B cell (primary cell): ENCODE results near the gene MAP6. TPM values are rescaled to one million over a fixed set of nuclear protein-coding genes. Genes with fewer than 3 reads are reported as not detected.

ENCODE experiments used
- ATAC-seq: fragments of 200-7000 bp; cut with Tn5 transposase; one replicate; pipeline ENCODE4 v1.10.0; 2021; ENCODE audit warnings: low read depth, mild to moderate bottlenecking, moderate number of reproducible peaks, moderate library complexity
- CTCF ChIA-PET: fragments of 350-600 bp; sonication (Branson Sonifier 250); formaldehyde crosslinking; loops from one replicate; lab custom pipeline; 2021; ENCODE audit warnings: antibody characterized with exemption, inconsistent platforms; lab: Charles Lee
- POLR2A ChIA-PET: fragments of 350-600 bp; sonication (Branson Sonifier 250); formaldehyde crosslinking; loops from one replicate; lab custom pipeline; 2021; ENCODE audit warnings: antibody characterized with exemption; lab: Charles Lee
- DNase-seq: peaks from one replicate; pipeline ENCODE4 v3.0.0; 2013
- H2AFZ ChIP-seq: 2 replicates; pipeline ENCODE4 v1.6.1; 2012; ENCODE audit warnings: mild to moderate bottlenecking, low read depth, low read length; ENCODE audit not compliant: insufficient read depth, poor library complexity, severe bottlenecking
- H3K27ac ChIP-seq, 2 donors: 1 replicate in 1 of 2; 2 replicates in 1 of 2; pipeline ENCODE4 v1.5.1; 2012 to 2013; ENCODE audit warnings: low read length in 2 of 2, mild to moderate bottlenecking in 2 of 2, moderate library complexity in 1 of 2
- H3K27me3 ChIP-seq, 4 experiments: fragments of 200-600 bp in 1 of 4; sonication (generic) in 1 of 4; replicated peaks in 1 of 4; 1 replicate in 2 of 4; 2 replicates in 2 of 4; pipeline versions ENCODE4 v1.6.1 to v1.7.0; 2013 to 2016; ENCODE audit warnings: low read length in 3 of 4, mild to moderate bottlenecking in 2 of 4, mixed read lengths in 1 of 4, moderate library complexity in 1 of 4; ENCODE audit not compliant: insufficient read depth in 4 of 4, control insufficient read depth in 3 of 4; ENCODE audit errors: control extremely low read depth in 1 of 4
- H3K36me3 ChIP-seq, 2 experiments: replicated peaks in 1 of 2; 1 replicate in 1 of 2; 2 replicates in 1 of 2; pipeline versions ENCODE4 v1.6.1 to v1.7.1; 2013; ENCODE audit warnings: low read length in 1 of 2; ENCODE audit not compliant: insufficient read depth in 2 of 2, control insufficient read depth in 1 of 2; ENCODE audit errors: control extremely low read depth in 1 of 2, extremely low read depth in 1 of 2
- H3K4me1 ChIP-seq, 2 donors: fragments of 200-600 bp in 1 of 2; sonication (generic) in 1 of 2; 1 replicate in 1 of 2; 2 replicates in 1 of 2; pipeline versions ENCODE4 v1.5.1 to v1.6.1; 2013 to 2017; ENCODE audit warnings: low read length in 2 of 2; ENCODE audit not compliant: control insufficient read depth in 2 of 2, insufficient read depth in 2 of 2
- H3K4me2 ChIP-seq: replicated peaks from 2 replicates; pipeline ENCODE3; 2012; ENCODE audit warnings: mild to moderate bottlenecking, low read depth, low read length; ENCODE audit not compliant: poor library complexity, severe bottlenecking
- H3K4me3 ChIP-seq, 5 experiments: fragments of 200-600 bp in 1 of 5; sonication (generic) in 1 of 5; 1 replicate in 3 of 5; 2 replicates in 2 of 5; pipeline versions ENCODE4 v1.5.1 to v1.7.0; 2011 to 2016; ENCODE audit warnings: low read length in 4 of 5, mild to moderate bottlenecking in 4 of 5, low read depth in 2 of 5, control low read depth in 1 of 5, moderate library complexity in 1 of 5; ENCODE audit not compliant: insufficient read depth in 1 of 5; ENCODE audit errors: control extremely low read depth in 1 of 5, extremely low read depth in 1 of 5
- H3K79me2 ChIP-seq: fragments of 200-600 bp; sonication (generic); one replicate; pipeline ENCODE4 v1.6.0; 2016; ENCODE audit warnings: low read length; ENCODE audit not compliant: control insufficient read depth, insufficient read depth
- H3K9ac ChIP-seq: fragments of 200-600 bp; sonication (generic); 2 replicates; pipeline ENCODE4 v1.6.1; 2017; ENCODE audit warnings: mild to moderate bottlenecking, low read length, moderate library complexity
- H3K9me3 ChIP-seq, 3 donors: one replicate each; pipeline versions ENCODE4 v1.6.1 to v1.7.1; 2013; ENCODE audit warnings: low read length in 2 of 3; ENCODE audit not compliant: control insufficient read depth in 2 of 3, insufficient read depth in 1 of 3; ENCODE audit errors: control extremely low read depth in 1 of 3
- H4K20me1 ChIP-seq: 2 replicates; pipeline ENCODE4 v1.6.0; 2012; ENCODE audit warnings: mild to moderate bottlenecking, low read length; ENCODE audit not compliant: insufficient read depth, control insufficient read depth, poor library complexity, severe bottlenecking
- H3K27ac Mint-ChIP-seq: one replicate; pipeline ENCODE4 v1.8.0; 2021; ENCODE audit warnings: mixed read lengths
- H3K27me3 Mint-ChIP-seq: one replicate; pipeline ENCODE4 v1.8.0; 2021; ENCODE audit warnings: mixed read lengths
- H3K4me1 Mint-ChIP-seq: one replicate; pipeline ENCODE4 v1.8.0; 2021; ENCODE audit warnings: mixed read lengths
- H3K4me3 Mint-ChIP-seq: one replicate; pipeline ENCODE4 v1.8.0; 2021; ENCODE audit warnings: mixed read lengths
- H3K9me3 Mint-ChIP-seq: one replicate; pipeline ENCODE4 v1.8.0; 2022; ENCODE audit warnings: mixed read lengths; ENCODE audit not compliant: insufficient read depth
- EZH2 ChIP-seq: IDR thresholded peaks from 2 replicates; pipeline ENCODE4 v1.6.1; 2012; ENCODE audit warnings: borderline replicate concordance, low read depth, mild to moderate bottlenecking, moderate library complexity, low read length; ENCODE audit not compliant: insufficient read depth, poor library complexity, severe bottlenecking
- WGBS: methylation state at CpG from one replicate; pipeline ENCODE4 v1.1.5; 2013; ENCODE audit warnings: missing lambda C conversion rate; ENCODE audit not compliant: insufficient coverage; 5-methylcytosine and 5-hydroxymethylcytosine counted together
- intact Hi-C: fragments of 100-400 bp; cut with micrococcal nuclease; formaldehyde crosslinking; loops from one replicate; pipeline ENCODE4 v1.10.0; 2022
- polyA plus RNA-seq: library from polyadenylated mRNA; depleted of rRNA; stranded (reverse); fragments of >200 nt; gene quantifications from 2 replicates; pipeline ENCODE4 v1.2.3, GENCODE V29; 2012
- total RNA-seq, 2 donors: library from RNA; stranded (reverse); fragments of 120-200 nt in 1 of 2; gene quantifications; 1 replicate in 1 of 2; 2 replicates in 1 of 2; pipeline versions ENCODE4 v1.2.3 to v1.2.4, GENCODE V29; 2013 to 2022
- TF ChIP-seq, protein P1 (sequence below): fragments of 200-600 bp; IDR thresholded peaks from one replicate; pipeline ENCODE4 v1.8.0; 2022; ENCODE audit warnings: antibody characterized with exemption, mild to moderate bottlenecking

MAP6 gene
- total and polyA plus RNA-seq, 2 donors (not counting 1 experiment from before 2014, with no cell fraction given): 0.54 to 0.57 TPM

DNA sequence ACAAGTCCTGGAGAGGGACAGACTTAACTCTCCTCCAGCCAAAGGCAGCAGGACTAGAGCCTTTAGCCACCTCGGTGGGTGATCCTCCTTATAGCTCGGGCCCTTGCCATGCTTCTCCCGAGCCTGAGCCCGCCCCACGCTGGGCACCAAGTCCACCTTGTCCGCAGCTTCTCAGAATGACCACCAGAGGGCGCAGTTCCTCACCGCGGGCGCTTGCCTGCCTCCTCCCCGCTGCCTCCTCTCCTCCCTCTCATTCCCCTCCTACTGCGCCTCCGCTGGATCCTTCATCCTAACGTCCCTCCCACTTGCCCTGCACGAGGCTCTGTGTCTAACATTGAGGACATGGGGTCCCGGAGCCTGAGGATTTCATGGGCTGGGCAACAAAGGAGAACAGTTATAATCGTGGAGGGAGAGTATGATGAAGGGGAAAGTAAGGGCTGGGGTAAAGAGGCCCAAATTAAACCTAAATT, 37.5 kb upstream of the MAP6 start:
- Histone ChIP-seq H3K27me3 (peaks cover 0 to 8% (median 2%) of the 10 kb centered on the region in 4 experiments), H3K4me3 (no peak overlapping the region), H3K9ac (no peak overlapping the region), H3K4me2 (peak overlapping the region; percentile 49), H3K27ac (no peak overlapping the region), H3K36me3 (no peaks in the 10 kb centered on the region), H3K79me2 (no peaks in the 10 kb centered on the region), H4K20me1 (no peaks in the 10 kb centered on the region), H3K4me1 (peaks cover 0 to 7% of the 10 kb centered on the region in 2 donors), H3K9me3 (no peaks in the 10 kb centered on the region), H2AFZ (peak overlapping the region; percentile 46)
- Mint-ChIP-seq H3K4me1 (peaks cover 12% of the 10 kb centered on the region), H3K9me3 (no peaks in the 10 kb centered on the region), H3K4me3 (no peak overlapping the region), H3K27ac (no peak overlapping the region), H3K27me3 (peaks cover 11% of the 10 kb centered on the region)
- CTCF ChIA-PET: interaction anchor here (0.7 to 2.1 kb wide), 37 partner anchors 8 to 613 kb away, joined by 3 to 9 read pairs (median 4); no protein-coding TSS in a partner anchor
- DNase-seq (peak; percentile 82), ATAC-seq (peak; percentile 84)
- POLR2A ChIA-PET: no interaction called here
- intact Hi-C loops: loop anchor here (1.0 to 5.0 kb wide), 4 partner anchors 63 to 611 kb away; partner anchors contain the start of gene DGAT2
- WGBS: 6% methylated on average over 14 of the region's 17 CpGs
- TF ChIP-seq, protein P1, sequence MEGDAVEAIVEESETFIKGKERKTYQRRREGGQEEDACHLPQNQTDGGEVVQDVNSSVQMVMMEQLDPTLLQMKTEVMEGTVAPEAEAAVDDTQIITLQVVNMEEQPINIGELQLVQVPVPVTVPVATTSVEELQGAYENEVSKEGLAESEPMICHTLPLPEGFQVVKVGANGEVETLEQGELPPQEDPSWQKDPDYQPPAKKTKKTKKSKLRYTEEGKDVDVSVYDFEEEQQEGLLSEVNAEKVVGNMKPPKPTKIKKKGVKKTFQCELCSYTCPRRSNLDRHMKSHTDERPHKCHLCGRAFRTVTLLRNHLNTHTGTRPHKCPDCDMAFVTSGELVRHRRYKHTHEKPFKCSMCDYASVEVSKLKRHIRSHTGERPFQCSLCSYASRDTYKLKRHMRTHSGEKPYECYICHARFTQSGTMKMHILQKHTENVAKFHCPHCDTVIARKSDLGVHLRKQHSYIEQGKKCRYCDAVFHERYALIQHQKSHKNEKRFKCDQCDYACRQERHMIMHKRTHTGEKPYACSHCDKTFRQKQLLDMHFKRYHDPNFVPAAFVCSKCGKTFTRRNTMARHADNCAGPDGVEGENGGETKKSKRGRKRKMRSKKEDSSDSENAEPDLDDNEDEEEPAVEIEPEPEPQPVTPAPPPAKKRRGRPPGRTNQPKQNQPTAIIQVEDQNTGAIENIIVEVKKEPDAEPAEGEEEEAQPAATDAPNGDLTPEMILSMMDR: peak; percentile 97
- no peak for TF ChIP-seq EZH2

DNA sequence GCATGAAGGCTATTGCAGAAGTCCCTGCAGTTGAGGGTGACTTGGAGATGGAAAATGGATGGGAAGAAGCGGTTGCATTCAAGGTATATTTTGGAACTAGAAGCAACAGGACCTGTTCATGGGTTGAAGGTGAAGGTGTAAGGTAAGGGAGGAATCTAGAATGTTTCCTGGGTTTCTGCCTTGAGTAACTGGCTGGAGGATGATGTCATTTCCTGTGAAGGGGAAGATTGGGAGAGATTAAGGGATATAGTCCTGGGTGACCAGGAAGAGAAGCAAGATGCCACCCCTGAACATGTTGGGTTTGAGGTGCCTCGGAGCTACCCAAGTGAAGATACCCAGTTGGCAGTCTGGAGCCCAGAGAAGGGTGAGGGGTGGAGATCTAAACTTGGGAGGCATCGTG, 36.7 kb upstream of the MAP6 start:
- Histone ChIP-seq H4K20me1 (no peaks in the 10 kb centered on the region), H2AFZ (no peak overlapping the region), H3K79me2 (no peaks in the 10 kb centered on the region), H3K36me3 (no peaks in the 10 kb centered on the region), H3K4me2 (no peak overlapping the region), H3K9me3 (no peaks in the 10 kb centered on the region), H3K27me3 (peaks cover 0 to 8% (median 2%) of the 10 kb centered on the region in 4 experiments), H3K27ac (no peak overlapping the region), H3K4me3 (no peak overlapping the region), H3K9ac (no peak overlapping the region), H3K4me1 (peaks cover 0 to 7% of the 10 kb centered on the region in 2 donors)
- TF ChIP-seq EZH2: no peak
- TF ChIP-seq, protein P1: no peak
- no peak overlapping the region for H3K4me3 Mint-ChIP-seq
- ChIA-PET POLR2A (no interaction called here), CTCF (interaction anchor here (0.7 to 2.1 kb wide), 36 partner anchors 8 to 613 kb away, joined by 3 to 9 read pairs (median 4); no protein-coding TSS in a partner anchor)
- no peak overlapping the region for H3K27ac Mint-ChIP-seq
- 100% methylated on average over 3 of the region's 3 CpGs for WGBS
- peaks cover 7% of the 10 kb centered on the region for H3K27me3 Mint-ChIP-seq
- intact Hi-C loops: loop anchor here (5.0 kb wide), 2 partner anchors 162 to 612 kb away; no protein-coding TSS in a partner anchor
- ATAC-seq: no peak
- H3K9me3 Mint-ChIP-seq: no peaks in the 10 kb centered on the region
- DNase-seq: no peak
- H3K4me1 Mint-ChIP-seq: peaks cover 12% of the 10 kb centered on the region
